Transverse colon (tissue), 4 donors: ENCODE data around the gene RIPK3.
"Not testable (repeated sequence)": the region's sequence is repeated elsewhere in the genome, so short reads cannot be mapped to it uniquely, and the experiment has no call there.

Experiments
- EP300 ChIP-seq: sonication (generic); formaldehyde crosslinking; IDR thresholded peaks from one replicate; pipeline ENCODE4 v1.6.1; 2017; ENCODE audit warnings: antibody characterized with exemption, low read depth
- POLR2A ChIP-seq: fragments of 450-650 bp; IDR thresholded peaks from one replicate; pipeline ENCODE4 v1.6.1; 2016; ENCODE audit warnings: antibody characterized with exemption, mild to moderate bottlenecking, moderate library complexity
- POLR2AphosphoS5 ChIP-seq, 3 donors: sonication (generic); formaldehyde crosslinking; IDR thresholded peaks; one replicate each; pipeline ENCODE4 v1.6.1; 2016; ENCODE audit warnings: antibody characterized with exemption in 3 of 3
- TF ChIP-seq, protein P1 (sequence below), 5 experiments: fragments of 200-600 bp in 3 of 5; fragments of 450-650 bp in 2 of 5; sonication (generic) in 3 of 5; IDR thresholded peaks; 1 replicate in 2 of 5; 2 replicates in 3 of 5; pipeline ENCODE4 v1.5.1; 2016 to 2017; ENCODE audit warnings: antibody characterized with exemption in 5 of 5, inconsistent platforms in 3 of 5, mild to moderate bottlenecking in 2 of 5, moderate library complexity in 1 of 5

- TF ChIP-seq, protein P1, sequence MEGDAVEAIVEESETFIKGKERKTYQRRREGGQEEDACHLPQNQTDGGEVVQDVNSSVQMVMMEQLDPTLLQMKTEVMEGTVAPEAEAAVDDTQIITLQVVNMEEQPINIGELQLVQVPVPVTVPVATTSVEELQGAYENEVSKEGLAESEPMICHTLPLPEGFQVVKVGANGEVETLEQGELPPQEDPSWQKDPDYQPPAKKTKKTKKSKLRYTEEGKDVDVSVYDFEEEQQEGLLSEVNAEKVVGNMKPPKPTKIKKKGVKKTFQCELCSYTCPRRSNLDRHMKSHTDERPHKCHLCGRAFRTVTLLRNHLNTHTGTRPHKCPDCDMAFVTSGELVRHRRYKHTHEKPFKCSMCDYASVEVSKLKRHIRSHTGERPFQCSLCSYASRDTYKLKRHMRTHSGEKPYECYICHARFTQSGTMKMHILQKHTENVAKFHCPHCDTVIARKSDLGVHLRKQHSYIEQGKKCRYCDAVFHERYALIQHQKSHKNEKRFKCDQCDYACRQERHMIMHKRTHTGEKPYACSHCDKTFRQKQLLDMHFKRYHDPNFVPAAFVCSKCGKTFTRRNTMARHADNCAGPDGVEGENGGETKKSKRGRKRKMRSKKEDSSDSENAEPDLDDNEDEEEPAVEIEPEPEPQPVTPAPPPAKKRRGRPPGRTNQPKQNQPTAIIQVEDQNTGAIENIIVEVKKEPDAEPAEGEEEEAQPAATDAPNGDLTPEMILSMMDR (IDR thresholded peaks at IDR 0.05), result not testable (repeated sequence)
- not testable (repeated sequence) for TF ChIP-seq POLR2A; POLR2AphosphoS5 (IDR thresholded peaks at IDR 0.05); EP300
These were observed 47.8 kb upstream of the RIPK3 start for GRCh38 chr14:24387579-24387978.
